ENCODE results near the gene HAPSTR1.
"Not testable (repeated sequence)": the region's sequence is repeated elsewhere in the genome, so short reads cannot be mapped to it uniquely, and the experiment has no call there.

The HAPSTR1 gene

GRCh38 chr16:9081158-9081557 lies 10.3 kb upstream of the HAPSTR1 start:
- Mint-ChIP-seq H3K36me3 (ENCODE audit: low read depth) (peaks cover 16% of the 10 kb centered on the region), H3K27ac (no peak overlapping the region), H3K4me3 (no peak overlapping the region), H3K9me3 (peaks cover 18% of the 10 kb centered on the region), H3K27me3 (ENCODE audit: low read depth) (no peaks in the 10 kb centered on the region), H3K4me1 (ENCODE audit: low read depth) (peaks cover 24% of the 10 kb centered on the region)

DNA sequence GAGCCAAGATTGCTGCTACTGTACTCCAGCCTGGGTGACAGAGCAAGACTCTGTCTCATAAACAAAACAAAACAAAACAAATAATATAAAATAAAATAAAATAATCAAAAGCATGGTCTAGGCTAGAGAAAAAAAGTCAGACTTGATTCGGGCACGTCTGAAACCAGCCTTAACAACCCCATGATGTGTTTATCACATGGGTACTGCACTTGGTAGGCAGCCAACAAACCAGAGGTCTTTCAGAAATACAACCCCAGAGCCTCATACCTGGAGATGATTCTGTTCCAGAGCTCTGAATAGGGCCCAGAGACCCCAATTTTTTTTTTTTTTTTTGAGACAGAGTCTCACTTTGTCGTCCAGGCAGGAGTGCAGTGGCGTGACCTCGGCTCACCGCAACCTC lies 9.6 kb upstream of the HAPSTR1 start:
- Mint-ChIP-seq H3K27ac (no peak overlapping the region), H3K27me3 (ENCODE audit: low read depth) (no peaks in the 10 kb centered on the region), H3K4me1 (ENCODE audit: low read depth) (peaks cover 22% of the 10 kb centered on the region), H3K36me3 (ENCODE audit: low read depth) (peaks cover 16% of the 10 kb centered on the region), H3K4me3 (no peak overlapping the region), H3K9me3 (peaks cover 18% of the 10 kb centered on the region)

GRCh38 chr16:9082422-9082821 lies 9.0 kb upstream of the HAPSTR1 start:
- Mint-ChIP-seq H3K27ac (no peak overlapping the region), H3K4me3 (no peak overlapping the region), H3K9me3 (peaks cover 14% of the 10 kb centered on the region)

GRCh38 chr16:9087733-9088132 lies 3.7 kb upstream of the HAPSTR1 start:
- not testable (repeated sequence) for H3K36me3 Mint-ChIP-seq (ENCODE audit: low read depth); H3K4me1 Mint-ChIP-seq (ENCODE audit: low read depth); H3K27me3 Mint-ChIP-seq (ENCODE audit: low read depth); H3K27ac Mint-ChIP-seq; H3K9me3 Mint-ChIP-seq; H3K4me3 Mint-ChIP-seq

More at GRCh38 chr16:9082422-9082821, 9.0 kb upstream of the HAPSTR1 start:
- Mint-ChIP-seq H3K36me3 (ENCODE audit: low read depth) (peaks cover 14% of the 10 kb centered on the region), H3K4me1 (ENCODE audit: low read depth) (peaks cover 17% of the 10 kb centered on the region), H3K27me3 (ENCODE audit: low read depth) (no peaks in the 10 kb centered on the region)

DNA sequence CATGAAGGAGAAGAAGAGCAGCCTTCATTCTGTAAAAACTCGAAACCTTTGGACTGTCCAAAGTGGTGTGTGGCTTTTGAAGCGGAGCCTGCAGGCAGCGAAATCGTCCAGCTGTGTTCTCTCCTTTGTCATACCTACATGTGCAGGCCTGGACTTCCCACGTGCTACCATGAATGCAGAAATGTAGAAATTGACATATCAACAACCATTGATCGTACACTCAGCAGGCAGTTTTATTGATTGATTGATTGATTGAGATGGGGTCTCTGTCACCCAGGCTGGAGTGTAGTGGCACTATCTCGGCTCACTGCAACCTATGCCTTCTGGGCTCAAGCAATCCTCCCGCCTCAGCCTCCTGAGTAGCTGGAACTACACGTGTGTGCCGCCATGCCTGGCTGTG lies 2.6 kb upstream of the HAPSTR1 start:
- no peaks in the 10 kb centered on the region for H3K27me3 Mint-ChIP-seq (ENCODE audit: low read depth)
- H3K9me3 Mint-ChIP-seq: no peaks in the 10 kb centered on the region
- no peak overlapping the region for H3K27ac Mint-ChIP-seq
- H3K4me1 Mint-ChIP-seq (ENCODE audit: low read depth): peaks cover 16% of the 10 kb centered on the region
- H3K4me3 Mint-ChIP-seq: no peak overlapping the region
- H3K36me3 Mint-ChIP-seq (ENCODE audit: low read depth): peaks cover 14% of the 10 kb centered on the region

DNA sequence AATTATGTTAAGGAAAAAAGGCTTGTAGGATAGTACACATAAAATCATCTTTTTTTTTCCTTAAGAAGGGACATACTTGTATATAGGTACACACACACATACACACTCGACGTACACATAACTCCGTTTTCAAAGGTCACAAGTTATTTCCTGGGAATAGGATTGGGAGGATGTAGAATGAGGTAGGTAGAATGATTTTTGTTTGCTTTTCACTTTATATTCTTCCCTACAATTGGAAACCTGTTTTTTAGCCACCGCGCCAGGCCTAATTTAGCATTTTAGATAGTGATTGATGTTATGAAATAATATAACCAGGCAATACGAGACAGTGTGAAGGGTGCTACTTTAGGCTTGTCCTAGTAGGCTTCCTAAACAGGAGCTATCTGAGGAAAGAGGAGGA lies 1.8 kb upstream of the HAPSTR1 start:
- no peaks in the 10 kb centered on the region for H3K9me3 Mint-ChIP-seq
- H3K27me3 Mint-ChIP-seq (ENCODE audit: low read depth): no peaks in the 10 kb centered on the region
- peak overlapping the region; percentile 94 for H3K27ac Mint-ChIP-seq

DNA sequence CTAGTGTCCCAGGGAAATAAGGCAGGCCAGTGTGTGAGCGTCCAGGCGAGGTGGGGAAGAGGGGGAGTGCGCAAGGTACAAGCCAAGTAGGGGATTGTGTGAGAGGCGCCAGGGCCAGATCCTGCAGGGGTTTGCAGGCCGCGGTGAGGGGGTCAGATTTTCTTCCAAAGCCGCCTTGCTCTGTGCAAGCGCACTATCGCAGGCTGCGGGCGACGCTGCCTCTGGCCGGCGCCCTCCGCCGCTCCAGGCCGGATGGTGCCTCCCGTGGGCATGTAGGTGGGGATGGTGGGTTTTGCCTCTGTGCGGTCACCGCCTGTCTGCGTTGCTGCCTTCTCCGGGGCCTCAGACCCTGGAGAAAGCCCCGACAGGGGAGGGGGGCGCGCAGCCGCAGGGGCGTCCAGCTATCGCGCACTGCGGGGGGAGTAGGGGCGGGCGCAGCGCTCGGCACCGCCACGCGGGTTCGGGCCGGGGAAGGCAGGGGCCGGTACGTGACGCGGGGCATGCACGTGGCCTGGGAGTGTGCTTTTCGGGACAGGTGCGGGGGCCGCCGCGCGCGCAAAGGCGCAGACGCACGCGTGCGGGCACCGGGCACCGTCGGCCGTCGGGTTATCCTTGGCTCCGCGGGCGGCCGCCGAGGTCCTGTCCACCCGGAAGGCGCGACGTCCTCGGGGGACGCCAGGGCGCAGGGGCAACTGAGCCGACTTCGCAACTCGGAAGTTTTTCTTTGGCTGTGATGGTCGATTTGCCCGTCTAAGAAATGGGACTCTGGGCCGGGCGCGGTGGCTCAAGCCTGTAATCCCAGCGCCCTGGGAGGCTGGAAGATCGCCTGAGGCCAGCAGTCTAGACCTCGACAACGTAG lies 1.1 kb upstream of the HAPSTR1 start:
- H3K36me3 Mint-ChIP-seq (ENCODE audit: low read depth): peaks cover 23% of the 10 kb centered on the region
- H3K9me3 Mint-ChIP-seq: no peaks in the 10 kb centered on the region
- peaks cover 23% of the 10 kb centered on the region for H3K4me1 Mint-ChIP-seq (ENCODE audit: low read depth)
- no peaks in the 10 kb centered on the region for H3K27me3 Mint-ChIP-seq (ENCODE audit: low read depth)
- H3K27ac Mint-ChIP-seq: peak overlapping the region; percentile 94
- peak overlapping the region; percentile 87 for H3K4me3 Mint-ChIP-seq

More for the DNA sequence above, 1.8 kb upstream of the HAPSTR1 start:
- H3K4me3 Mint-ChIP-seq: peak overlapping the region; percentile 87
- peaks cover 19% of the 10 kb centered on the region for H3K36me3 Mint-ChIP-seq (ENCODE audit: low read depth)
- H3K4me1 Mint-ChIP-seq (ENCODE audit: low read depth): peaks cover 19% of the 10 kb centered on the region

GRCh38 chr16:9091867-9092281 lies 430 bp downstream of the HAPSTR1 start:
- Mint-ChIP-seq H3K27ac (no peak overlapping the region), H3K27me3 (ENCODE audit: low read depth) (no peaks in the 10 kb centered on the region), H3K4me1 (ENCODE audit: low read depth) (peaks cover 33% of the 10 kb centered on the region), H3K4me3 (peak overlapping the region; percentile 53), H3K36me3 (ENCODE audit: low read depth) (peaks cover 31% of the 10 kb centered on the region), H3K9me3 (no peaks in the 10 kb centered on the region)

- no peaks in the 10 kb centered on the region for H3K27me3 Mint-ChIP-seq (ENCODE audit: low read depth)
- peaks cover 36% of the 10 kb centered on the region for H3K4me1 Mint-ChIP-seq (ENCODE audit: low read depth)
- H3K27ac Mint-ChIP-seq: peak overlapping the region; percentile 98
- H3K36me3 Mint-ChIP-seq (ENCODE audit: low read depth): peaks cover 31% of the 10 kb centered on the region
- peak overlapping the region; percentile 100 for H3K4me3 Mint-ChIP-seq
- H3K9me3 Mint-ChIP-seq: no peaks in the 10 kb centered on the region
These were observed 986 bp downstream of the HAPSTR1 start for GRCh38 chr16:9092282-9092977.

GRCh38 chr16:9092978-9093344 lies 1.5 kb downstream of the HAPSTR1 start:
- Mint-ChIP-seq H3K4me3 (peak overlapping the region; percentile 100), H3K27me3 (ENCODE audit: low read depth) (no peaks in the 10 kb centered on the region), H3K4me1 (ENCODE audit: low read depth) (peaks cover 42% of the 10 kb centered on the region), H3K9me3 (no peaks in the 10 kb centered on the region), H3K27ac (peak overlapping the region; percentile 98), H3K36me3 (ENCODE audit: low read depth) (peaks cover 36% of the 10 kb centered on the region)

- H3K4me1 Mint-ChIP-seq (ENCODE audit: low read depth): peaks cover 53% of the 10 kb centered on the region
- no peaks in the 10 kb centered on the region for H3K27me3 Mint-ChIP-seq (ENCODE audit: low read depth)
These were observed 2.8 kb downstream of the HAPSTR1 start for GRCh38 chr16:9094011-9094846.

DNA sequence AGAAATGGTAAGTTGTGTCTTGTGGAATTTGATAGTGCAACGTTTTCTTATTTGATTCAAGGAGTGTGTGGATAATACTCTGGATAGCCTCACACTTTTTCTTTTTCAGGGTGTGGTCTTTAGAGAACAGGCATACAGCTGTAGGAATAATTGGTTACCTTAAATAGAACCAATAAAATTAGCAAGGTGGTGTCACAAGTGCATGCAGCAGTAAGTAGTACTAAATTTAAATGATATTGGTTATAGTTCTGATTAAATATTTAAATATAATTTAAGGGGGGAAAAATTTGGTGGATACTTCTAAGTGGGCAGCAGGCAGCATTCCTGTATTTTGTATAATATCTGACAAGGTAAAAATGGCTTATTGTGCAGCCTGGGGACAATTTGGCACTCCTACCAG lies 3.7 kb downstream of the HAPSTR1 start:
- Mint-ChIP-seq H3K27ac (no peak overlapping the region), H3K9me3 (no peaks in the 10 kb centered on the region), H3K4me1 (ENCODE audit: low read depth) (peaks cover 57% of the 10 kb centered on the region)

More at GRCh38 chr16:9094011-9094846, 2.8 kb downstream of the HAPSTR1 start:
- Mint-ChIP-seq H3K36me3 (ENCODE audit: low read depth) (peaks cover 42% of the 10 kb centered on the region), H3K9me3 (no peaks in the 10 kb centered on the region), H3K27ac (peak overlapping the region; percentile 27), H3K4me3 (peak overlapping the region; percentile 100)

GRCh38 chr16:9095656-9096397 lies 4.4 kb downstream of the HAPSTR1 start:
- Mint-ChIP-seq H3K4me3 (peak overlapping the region; percentile 47), H3K9me3 (no peaks in the 10 kb centered on the region), H3K36me3 (ENCODE audit: low read depth) (peaks cover 55% of the 10 kb centered on the region), H3K4me1 (ENCODE audit: low read depth) (peaks cover 60% of the 10 kb centered on the region), H3K27me3 (ENCODE audit: low read depth) (no peaks in the 10 kb centered on the region), H3K27ac (peak overlapping the region; percentile 1)

More for the DNA sequence above, 3.7 kb downstream of the HAPSTR1 start:
- no peaks in the 10 kb centered on the region for H3K27me3 Mint-ChIP-seq (ENCODE audit: low read depth)
- peak overlapping the region; percentile 33 for H3K4me3 Mint-ChIP-seq
- H3K36me3 Mint-ChIP-seq (ENCODE audit: low read depth): peaks cover 51% of the 10 kb centered on the region

Measured in T-helper 1 cell treated with Interleukin-12 subunit alpha and Interleukin-12 subunit beta and Interleukin-4 antibody, amounts not matched to agents 30 μg/mL and 1 μg/mL, for 36 hours (primary cell).